WERI-Rb-1 (cell line): ENCODE data around the gene VWF.

ENCODE experiments used
- DNase-seq: peaks from one replicate; pipeline ENCODE4 v3.0.0-alpha.2; 2020
- H3K27ac ChIP-seq: fragments of 250-450 bp; sonication (Bioruptor Pico); 2 replicates; pipeline ENCODE4 v1.5.1; 2020; ENCODE audit warnings: mild to moderate bottlenecking, moderate library complexity
- H3K27me3 ChIP-seq: fragments of 250-450 bp; sonication (Bioruptor Pico); 2 replicates; pipeline ENCODE4 v1.5.1; 2021; ENCODE audit warnings: mild to moderate bottlenecking, low read depth, moderate library complexity; ENCODE audit not compliant: insufficient read depth, severe bottlenecking
- H3K36me3 ChIP-seq: fragments of 250-450 bp; sonication (Bioruptor Pico); 2 replicates; pipeline ENCODE4 v1.5.1; 2020; ENCODE audit warnings: mild to moderate bottlenecking, moderate library complexity
- H3K4me3 ChIP-seq: 2 replicates; pipeline ENCODE4 v1.5.1; 2011; ENCODE audit warnings: low read depth, mild to moderate bottlenecking, control low read depth, low read length
- H3K9me3 ChIP-seq: fragments of 250-450 bp; sonication (Bioruptor Pico); 2 replicates; pipeline ENCODE4 v1.5.1; 2021; ENCODE audit warnings: mild to moderate bottlenecking, moderate library complexity; ENCODE audit not compliant: severe bottlenecking
- TF ChIP-seq, protein P1 (sequence below): IDR thresholded peaks from 2 replicates; pipeline ENCODE4 v1.5.1; 2011; ENCODE audit warnings: low read depth, mild to moderate bottlenecking, control low read depth, inconsistent platforms, low read length

The VWF gene

DNA sequence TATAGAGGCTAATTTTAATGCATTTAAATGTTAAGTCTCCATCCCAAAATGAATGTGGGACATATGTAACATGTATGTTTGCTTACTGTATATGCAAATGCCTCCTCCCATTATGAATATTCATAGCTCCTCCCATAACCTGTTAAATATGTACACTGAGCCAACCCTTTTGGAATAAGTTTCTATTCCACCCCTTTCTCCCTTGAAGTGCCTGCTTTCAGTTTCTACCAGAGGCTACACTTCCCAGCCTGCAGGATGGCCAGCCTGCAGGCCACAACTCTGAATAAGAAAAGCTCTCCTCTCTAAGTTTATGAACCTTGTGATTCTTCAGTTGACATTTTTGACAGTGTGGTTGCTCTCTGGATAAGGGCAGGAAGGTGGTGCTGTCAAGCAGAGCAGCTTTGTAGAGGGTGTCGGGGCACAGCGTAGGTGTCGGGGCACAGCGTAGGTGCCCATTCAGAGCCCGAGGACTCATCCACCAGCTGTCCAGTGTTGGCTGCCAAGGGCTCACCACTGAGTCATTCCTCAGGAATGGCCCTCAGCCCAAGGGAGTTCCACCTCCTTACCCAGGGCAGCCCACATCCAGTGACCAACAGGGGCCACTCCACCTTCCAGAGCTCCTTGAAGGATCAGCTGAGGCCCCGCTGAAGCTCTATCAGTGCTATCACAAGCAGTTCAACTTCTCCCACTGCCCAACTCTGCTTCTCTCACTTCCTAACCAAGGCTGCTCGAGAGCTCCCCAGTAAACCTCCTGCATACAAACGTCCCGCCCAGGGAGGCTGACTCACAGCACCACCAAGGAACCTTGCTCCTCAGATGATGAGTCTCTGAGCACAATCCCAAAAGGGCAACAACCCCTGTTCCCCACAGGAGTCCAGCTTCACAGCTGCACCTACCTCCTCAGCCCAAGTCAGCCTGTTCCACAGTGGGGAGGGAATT lies 31.4 kb downstream of the VWF start:
- DNase-seq, result no peak

DNA sequence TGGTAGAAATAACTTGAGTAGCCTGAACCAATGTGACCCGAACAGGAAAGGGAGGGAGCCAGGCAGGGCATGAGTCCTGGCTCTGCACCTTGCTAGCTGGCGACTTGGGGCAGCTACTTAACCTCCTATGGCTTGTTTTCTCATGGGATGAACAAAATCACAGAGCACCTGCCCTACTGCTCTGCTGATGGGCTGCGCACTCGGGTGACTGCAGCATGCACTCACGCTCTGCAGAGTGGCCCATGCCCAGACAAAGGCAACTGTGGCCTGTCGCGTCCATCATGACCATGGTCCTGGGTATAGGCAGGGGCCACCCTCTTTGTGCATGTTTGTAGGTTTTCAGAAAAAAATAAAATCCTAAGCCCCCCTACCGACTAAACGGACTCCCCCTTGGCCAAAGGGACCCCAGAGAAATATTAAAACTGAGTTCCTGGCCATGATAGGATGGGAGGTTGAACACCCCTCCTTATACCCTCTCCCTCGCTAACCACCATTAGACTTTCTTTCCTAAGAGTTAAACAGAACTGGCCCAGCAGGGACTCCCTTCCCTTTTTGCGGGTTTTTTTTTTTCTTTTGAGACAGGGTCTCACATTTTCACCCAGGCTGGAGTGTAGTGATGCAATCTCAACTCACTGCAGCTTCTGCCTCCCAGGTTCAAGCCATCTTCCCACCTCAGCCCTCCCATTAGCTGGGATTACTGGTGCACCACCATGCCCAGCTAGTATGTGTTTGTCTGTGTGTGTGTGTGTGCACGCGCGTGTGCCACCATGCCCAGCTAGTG lies 32.5 kb downstream of the VWF start:
- Histone ChIP-seq H3K36me3 (no peaks in the 10 kb centered on the region), H3K9me3 (no peaks in the 10 kb centered on the region), H3K4me3 (no peak overlapping the region), H3K27me3 (no peaks in the 10 kb centered on the region), H3K27ac (no peak overlapping the region)
- no peak for DNase-seq
- TF ChIP-seq, protein P1, sequence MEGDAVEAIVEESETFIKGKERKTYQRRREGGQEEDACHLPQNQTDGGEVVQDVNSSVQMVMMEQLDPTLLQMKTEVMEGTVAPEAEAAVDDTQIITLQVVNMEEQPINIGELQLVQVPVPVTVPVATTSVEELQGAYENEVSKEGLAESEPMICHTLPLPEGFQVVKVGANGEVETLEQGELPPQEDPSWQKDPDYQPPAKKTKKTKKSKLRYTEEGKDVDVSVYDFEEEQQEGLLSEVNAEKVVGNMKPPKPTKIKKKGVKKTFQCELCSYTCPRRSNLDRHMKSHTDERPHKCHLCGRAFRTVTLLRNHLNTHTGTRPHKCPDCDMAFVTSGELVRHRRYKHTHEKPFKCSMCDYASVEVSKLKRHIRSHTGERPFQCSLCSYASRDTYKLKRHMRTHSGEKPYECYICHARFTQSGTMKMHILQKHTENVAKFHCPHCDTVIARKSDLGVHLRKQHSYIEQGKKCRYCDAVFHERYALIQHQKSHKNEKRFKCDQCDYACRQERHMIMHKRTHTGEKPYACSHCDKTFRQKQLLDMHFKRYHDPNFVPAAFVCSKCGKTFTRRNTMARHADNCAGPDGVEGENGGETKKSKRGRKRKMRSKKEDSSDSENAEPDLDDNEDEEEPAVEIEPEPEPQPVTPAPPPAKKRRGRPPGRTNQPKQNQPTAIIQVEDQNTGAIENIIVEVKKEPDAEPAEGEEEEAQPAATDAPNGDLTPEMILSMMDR, result no peak

More for the DNA sequence above, 31.4 kb downstream of the VWF start:
- TF ChIP-seq, protein P1, result no peak
- H3K9me3 ChIP-seq, result no peaks in the 10 kb centered on the region
- no peak overlapping the region for H3K4me3 ChIP-seq
- no peaks in the 10 kb centered on the region for H3K27me3 ChIP-seq
- no peak overlapping the region for H3K27ac ChIP-seq
- no peaks in the 10 kb centered on the region for H3K36me3 ChIP-seq

DNA sequence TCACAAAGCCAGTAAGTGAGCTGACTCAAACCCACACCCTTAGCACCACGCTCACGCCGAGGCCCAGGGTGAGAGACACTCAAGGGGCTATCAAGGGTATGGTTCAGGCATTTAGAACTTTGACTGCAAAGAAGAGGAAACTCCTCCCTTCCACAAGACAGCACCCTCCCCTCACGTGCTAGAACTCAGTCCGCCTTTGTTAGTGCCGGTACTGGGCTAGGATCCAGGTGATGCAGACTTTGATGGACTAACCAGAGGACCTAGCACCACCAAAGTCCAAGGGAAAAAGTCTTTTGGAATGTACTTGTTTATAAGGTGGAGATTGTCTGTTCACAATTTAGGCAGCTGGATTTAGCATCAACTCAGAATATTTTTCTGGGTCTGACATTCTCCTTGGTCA lies 33.7 kb downstream of the VWF start:
- no peak for DNase-seq
- Histone ChIP-seq H3K4me3 (no peak overlapping the region), H3K27ac (no peak overlapping the region), H3K9me3 (no peaks in the 10 kb centered on the region), H3K27me3 (no peaks in the 10 kb centered on the region), H3K36me3 (no peaks in the 10 kb centered on the region)
- TF ChIP-seq, protein P1, result no peak

DNA sequence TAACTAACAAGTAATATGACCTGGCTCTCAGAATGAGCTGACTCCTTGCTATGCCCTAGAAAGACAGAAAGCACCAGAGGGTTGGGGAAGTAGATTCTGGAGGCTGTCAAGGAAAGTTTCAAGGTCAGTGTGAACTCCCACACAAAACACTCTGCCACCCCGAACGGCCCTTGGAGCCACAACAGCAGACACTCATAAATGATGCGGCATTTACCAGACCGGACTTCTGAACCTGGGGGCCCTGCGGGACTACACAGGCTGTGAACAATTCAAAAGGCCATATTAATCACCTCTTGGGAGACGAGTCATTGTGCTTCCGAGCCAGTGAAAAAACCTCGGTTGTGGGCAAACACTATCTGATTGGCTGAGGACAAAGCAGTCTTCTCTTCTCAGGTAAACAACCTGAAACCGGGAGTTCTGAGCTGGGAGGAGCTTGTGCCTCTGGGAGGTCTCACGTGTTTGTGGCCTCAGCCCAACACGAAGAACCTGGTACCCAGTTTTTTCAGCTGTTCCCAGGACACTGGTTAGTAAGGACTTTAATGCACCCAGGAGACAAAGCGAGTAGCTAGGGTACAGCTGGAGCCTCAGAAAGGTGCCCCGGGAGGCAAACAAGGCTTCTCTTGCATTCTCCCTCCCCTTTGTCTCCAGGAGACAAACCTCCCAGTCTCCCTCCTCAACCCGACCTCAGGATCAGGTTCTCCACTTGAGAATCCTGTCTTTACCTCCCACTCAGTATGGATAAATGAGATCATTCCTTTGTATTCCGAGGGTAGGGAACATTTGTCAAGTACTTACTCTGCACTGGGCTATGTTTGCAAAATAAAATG lies 35.3 kb downstream of the VWF start:
- TF ChIP-seq, protein P1, result no peak
- H3K27ac ChIP-seq, result no peak overlapping the region

DNA sequence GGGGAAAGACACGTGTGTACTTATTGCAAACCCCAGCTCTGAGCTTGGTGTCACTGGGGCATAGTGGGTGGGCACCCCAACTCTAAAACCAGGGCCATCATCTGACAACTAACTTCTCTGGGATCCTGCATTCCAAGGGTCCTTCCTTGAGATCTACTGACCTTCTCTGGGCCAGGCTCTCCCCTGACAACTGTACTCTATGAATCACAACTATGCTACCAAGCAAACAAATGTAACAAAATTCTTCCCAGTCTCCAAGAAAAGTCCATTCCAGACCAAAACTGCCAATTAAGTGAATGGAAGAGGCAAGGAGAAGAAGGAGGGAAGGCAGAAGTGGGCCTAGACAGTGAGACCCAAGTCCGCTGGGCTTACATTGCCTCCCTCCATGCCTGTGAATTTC lies 38.2 kb downstream of the VWF start:
- Histone ChIP-seq H3K4me3 (no peak overlapping the region), H3K27ac (no peak overlapping the region)
- no peak for DNase-seq

More for the DNA sequence above, 35.3 kb downstream of the VWF start:
- Histone ChIP-seq H3K36me3 (no peaks in the 10 kb centered on the region), H3K27me3 (no peaks in the 10 kb centered on the region), H3K9me3 (no peaks in the 10 kb centered on the region), H3K4me3 (no peak overlapping the region)
- no peak for DNase-seq

More for the DNA sequence above, 38.2 kb downstream of the VWF start:
- Histone ChIP-seq H3K27me3 (no peaks in the 10 kb centered on the region), H3K36me3 (no peaks in the 10 kb centered on the region), H3K9me3 (no peaks in the 10 kb centered on the region)
- TF ChIP-seq, protein P1, result no peak
